ENCODE results near the gene SEPSECS.

The SEPSECS gene

DNA sequence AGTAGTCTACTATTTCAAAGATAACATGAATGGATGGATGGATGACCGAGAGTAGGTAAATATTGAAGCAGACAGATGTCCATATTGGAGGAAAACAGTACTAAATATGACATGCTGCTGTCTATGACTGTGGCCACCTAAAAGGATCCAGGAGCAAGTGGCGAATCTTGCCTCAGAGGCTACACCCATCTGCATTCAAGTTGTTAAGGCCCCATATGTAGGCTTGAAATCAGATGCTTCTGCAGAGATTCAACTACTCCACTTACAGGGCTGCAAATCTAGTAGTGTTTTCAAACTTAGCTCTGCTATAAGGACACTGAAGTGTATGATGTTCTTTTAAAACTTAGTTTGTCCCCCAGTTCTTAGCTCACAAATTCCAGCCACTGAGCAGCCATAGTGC is 28.9 kb downstream of the SEPSECS start:
- H3K9me3 ChIP-seq (ENCODE audit: control insufficient read depth, low read length): no peaks in the 10 kb centered on the region
- no peaks in the 10 kb centered on the region for H3K4me1 ChIP-seq (ENCODE audit: control insufficient read depth, insufficient read depth, low read length, poor library complexity, severe bottlenecking)
- no peak overlapping the region for H3K27ac ChIP-seq (ENCODE audit: insufficient read depth, low read length, poor library complexity, severe bottlenecking)
- no peak overlapping the region for H3K4me3 ChIP-seq (ENCODE audit: insufficient read depth, low read depth, low read length, poor library complexity, severe bottlenecking)
- DNase-seq: no peak
- H3K27me3 ChIP-seq (replicated peaks; ENCODE audit: control insufficient read depth, insufficient read depth, low read length, poor library complexity, severe bottlenecking): no peaks in the 10 kb centered on the region
- peaks cover 5% of the 10 kb centered on the region for H3K36me3 ChIP-seq (ENCODE audit: control insufficient read depth, insufficient read depth, low read length)

DNA sequence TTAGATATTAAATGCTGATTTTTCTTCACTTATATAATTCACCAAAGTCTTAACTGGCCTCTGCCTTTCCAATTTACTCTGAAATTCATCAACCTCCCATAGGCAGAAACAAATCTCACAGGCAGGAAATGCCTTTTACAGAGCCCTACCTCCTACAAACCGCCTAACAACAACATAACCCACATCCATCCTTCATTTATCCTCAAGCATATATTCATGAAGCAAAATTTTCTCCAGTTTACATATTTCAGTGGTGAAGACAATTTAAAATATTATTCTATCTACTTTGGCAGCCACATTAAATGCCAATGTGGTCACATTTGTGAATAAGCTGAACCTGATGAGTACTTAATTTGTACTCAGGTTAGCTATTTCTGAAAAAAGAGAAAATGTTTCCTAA is 30.3 kb downstream of the SEPSECS start:
- Histone ChIP-seq H3K9me3 (ENCODE audit: control insufficient read depth, low read length) (no peaks in the 10 kb centered on the region), H3K4me1 (ENCODE audit: control insufficient read depth, insufficient read depth, low read length, poor library complexity, severe bottlenecking) (no peaks in the 10 kb centered on the region), H3K4me3 (ENCODE audit: insufficient read depth, low read depth, low read length, poor library complexity, severe bottlenecking) (no peak overlapping the region), H3K36me3 (ENCODE audit: control insufficient read depth, insufficient read depth, low read length) (peaks cover 10% of the 10 kb centered on the region), H3K27me3 (replicated peaks; ENCODE audit: control insufficient read depth, insufficient read depth, low read length, poor library complexity, severe bottlenecking) (no peaks in the 10 kb centered on the region), H3K27ac (ENCODE audit: insufficient read depth, low read length, poor library complexity, severe bottlenecking) (no peak overlapping the region)
- DNase-seq: no peak

DNA sequence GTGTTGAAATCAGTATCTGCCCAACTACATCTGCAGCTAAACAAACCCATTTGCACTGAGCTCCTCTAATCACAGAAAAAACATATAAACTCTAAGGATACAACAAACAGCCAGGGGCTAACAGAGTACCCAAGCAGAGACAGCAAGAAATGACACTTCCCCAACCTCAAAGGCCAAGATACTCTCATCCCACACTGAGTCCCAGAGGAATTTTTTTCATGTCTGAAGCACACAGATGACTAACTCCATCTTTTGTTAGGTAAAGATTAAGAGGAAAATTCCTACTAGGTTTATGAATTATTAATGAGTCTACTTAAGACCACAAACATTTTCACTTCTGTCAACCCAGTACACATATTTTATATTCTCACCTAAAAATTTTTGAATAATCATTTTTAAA is 31.6 kb downstream of the SEPSECS start:
- Histone ChIP-seq H3K4me1 (ENCODE audit: control insufficient read depth, insufficient read depth, low read length, poor library complexity, severe bottlenecking) (no peaks in the 10 kb centered on the region), H3K27me3 (replicated peaks; ENCODE audit: control insufficient read depth, insufficient read depth, low read length, poor library complexity, severe bottlenecking) (no peaks in the 10 kb centered on the region), H3K36me3 (ENCODE audit: control insufficient read depth, insufficient read depth, low read length) (peaks cover 20% of the 10 kb centered on the region), H3K9me3 (ENCODE audit: control insufficient read depth, low read length) (no peaks in the 10 kb centered on the region), H3K4me3 (ENCODE audit: insufficient read depth, low read depth, low read length, poor library complexity, severe bottlenecking) (no peak overlapping the region), H3K27ac (ENCODE audit: insufficient read depth, low read length, poor library complexity, severe bottlenecking) (no peak overlapping the region)
- DNase-seq: no peak

DNA sequence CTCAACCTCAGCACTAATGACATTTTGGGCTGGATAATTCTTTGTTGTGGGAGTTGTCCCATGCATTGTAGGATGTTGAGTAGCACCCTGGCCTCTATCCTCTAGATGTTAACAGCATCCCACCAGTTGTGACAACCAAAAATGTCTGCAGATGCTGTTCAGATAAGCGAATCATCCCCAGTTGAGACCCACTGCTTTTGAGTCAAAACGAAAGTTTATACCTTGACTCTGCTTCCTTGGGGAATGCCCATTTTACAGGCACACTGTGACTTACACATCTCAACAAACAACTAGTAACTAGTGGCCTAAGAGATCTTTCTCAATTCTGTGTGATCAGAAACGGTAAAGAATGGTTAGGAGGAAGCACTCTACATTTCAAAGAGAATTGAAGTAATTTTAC is 37.0 kb downstream of the SEPSECS start:
- Histone ChIP-seq H3K27me3 (replicated peaks; ENCODE audit: control insufficient read depth, insufficient read depth, low read length, poor library complexity, severe bottlenecking) (no peaks in the 10 kb centered on the region), H3K27ac (ENCODE audit: insufficient read depth, low read length, poor library complexity, severe bottlenecking) (no peak overlapping the region), H3K4me1 (ENCODE audit: control insufficient read depth, insufficient read depth, low read length, poor library complexity, severe bottlenecking) (no peaks in the 10 kb centered on the region), H3K9me3 (ENCODE audit: control insufficient read depth, low read length) (no peaks in the 10 kb centered on the region), H3K36me3 (ENCODE audit: control insufficient read depth, insufficient read depth, low read length) (peaks cover 17% of the 10 kb centered on the region), H3K4me3 (ENCODE audit: insufficient read depth, low read depth, low read length, poor library complexity, severe bottlenecking) (no peak overlapping the region)
- DNase-seq: no peak

DNA sequence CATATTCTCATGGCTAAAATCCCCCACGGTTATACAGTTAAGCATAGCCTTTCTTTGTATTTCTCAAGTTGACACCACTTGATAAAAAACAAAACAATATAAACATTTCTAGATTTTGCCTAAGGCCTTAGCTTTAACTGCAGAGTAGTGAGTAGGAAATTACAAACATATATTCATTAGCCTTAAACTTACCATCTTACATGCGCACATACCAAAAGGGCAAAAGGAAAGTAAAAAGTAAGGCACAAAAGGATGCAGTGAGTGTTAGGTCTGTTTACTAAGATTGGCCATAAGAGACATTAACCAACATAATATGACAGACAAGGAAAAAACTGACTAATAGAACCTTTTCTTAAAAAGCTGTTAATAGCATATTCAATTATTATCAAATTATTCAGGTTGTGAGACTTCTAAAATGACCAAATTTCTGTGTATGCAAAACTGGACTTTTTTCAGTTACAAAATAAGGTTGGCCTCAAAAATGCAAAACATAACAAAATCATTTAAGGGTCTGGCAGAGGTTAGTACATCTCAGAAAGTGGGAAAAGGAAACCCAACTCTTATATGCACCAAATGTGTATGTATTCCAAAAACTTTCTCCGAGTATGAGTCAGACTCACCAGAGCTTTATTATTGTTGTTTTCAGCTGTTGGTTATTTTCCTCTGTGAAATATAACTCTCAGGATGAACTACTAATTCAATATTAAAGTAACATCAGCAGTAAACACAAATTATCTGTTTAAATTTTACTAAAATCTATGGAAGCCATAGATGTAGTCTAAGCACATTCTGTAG is 39.9 kb downstream of the SEPSECS start:
- H3K27me3 ChIP-seq (replicated peaks; ENCODE audit: control insufficient read depth, insufficient read depth, low read length, poor library complexity, severe bottlenecking): no peaks in the 10 kb centered on the region
- peaks cover 17% of the 10 kb centered on the region for H3K36me3 ChIP-seq (ENCODE audit: control insufficient read depth, insufficient read depth, low read length)
- DNase-seq: no peak
- no peak overlapping the region for H3K4me3 ChIP-seq (ENCODE audit: insufficient read depth, low read depth, low read length, poor library complexity, severe bottlenecking)
- no peak overlapping the region for H3K27ac ChIP-seq (ENCODE audit: insufficient read depth, low read length, poor library complexity, severe bottlenecking)
- no peaks in the 10 kb centered on the region for H3K9me3 ChIP-seq (ENCODE audit: control insufficient read depth, low read length)
- no peaks in the 10 kb centered on the region for H3K4me1 ChIP-seq (ENCODE audit: control insufficient read depth, insufficient read depth, low read length, poor library complexity, severe bottlenecking)

DNA sequence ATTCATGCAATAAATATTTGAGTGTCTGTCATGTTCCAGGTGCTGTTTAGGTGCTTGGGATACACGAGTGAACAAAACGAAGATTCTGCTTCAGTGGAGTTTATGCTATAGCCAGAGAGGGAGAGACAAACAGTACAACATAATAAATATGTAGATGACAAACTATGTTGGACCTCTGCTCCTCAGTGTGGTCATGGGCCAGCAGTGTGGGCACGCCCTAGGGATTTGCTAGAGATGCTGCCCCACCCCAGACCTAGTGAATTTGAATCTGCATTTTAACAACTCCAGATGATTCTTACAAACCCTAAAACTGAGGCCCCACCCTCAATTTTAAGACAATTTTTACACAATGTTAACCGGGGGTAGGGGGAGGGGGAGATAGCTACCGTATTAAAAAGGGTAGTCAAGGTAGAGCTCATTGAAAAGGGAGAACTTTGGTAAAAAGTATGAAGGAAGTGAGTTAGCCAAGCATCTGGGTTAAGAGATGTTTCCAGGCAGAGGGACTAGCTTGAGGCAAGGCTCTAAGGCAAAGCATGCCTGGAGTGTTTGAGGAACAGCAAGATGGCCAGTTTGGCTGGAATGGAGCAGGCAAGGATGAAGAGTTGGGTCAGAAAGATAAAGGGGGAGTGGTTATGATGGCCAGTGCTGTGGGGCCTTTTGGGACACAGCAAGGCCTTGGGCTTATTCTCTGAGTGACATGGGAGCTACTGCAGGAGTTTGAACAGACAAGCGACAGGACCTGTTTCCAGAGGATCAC is 42.4 kb downstream of the SEPSECS start:
- DNase-seq: no peak
- Histone ChIP-seq H3K27me3 (replicated peaks; ENCODE audit: control insufficient read depth, insufficient read depth, low read length, poor library complexity, severe bottlenecking) (no peaks in the 10 kb centered on the region), H3K9me3 (ENCODE audit: control insufficient read depth, low read length) (no peaks in the 10 kb centered on the region), H3K4me3 (ENCODE audit: insufficient read depth, low read depth, low read length, poor library complexity, severe bottlenecking) (no peak overlapping the region), H3K27ac (ENCODE audit: insufficient read depth, low read length, poor library complexity, severe bottlenecking) (no peak overlapping the region), H3K36me3 (ENCODE audit: control insufficient read depth, insufficient read depth, low read length) (no peaks in the 10 kb centered on the region), H3K4me1 (ENCODE audit: control insufficient read depth, insufficient read depth, low read length, poor library complexity, severe bottlenecking) (no peaks in the 10 kb centered on the region)

DNA sequence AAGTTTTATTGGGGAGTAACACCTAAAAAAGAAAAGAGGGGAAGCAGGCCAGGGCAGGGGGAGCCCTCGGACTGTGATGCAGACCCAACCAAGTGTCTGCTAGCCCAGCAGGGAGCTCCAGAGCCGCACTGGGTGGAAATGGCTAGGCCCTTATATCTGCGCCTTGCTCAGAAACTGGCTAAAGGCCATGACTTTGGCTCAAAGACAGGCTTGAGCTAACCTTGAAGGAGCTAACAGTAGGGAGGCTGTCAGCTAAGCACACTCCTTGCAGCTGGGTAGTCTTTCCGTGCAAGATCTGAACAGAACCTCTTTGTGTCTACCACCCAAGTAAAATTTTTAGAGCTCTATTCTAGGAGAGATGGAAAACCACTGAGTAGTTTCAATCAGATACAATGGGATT is 43.0 kb downstream of the SEPSECS start:
- H3K4me3 ChIP-seq (ENCODE audit: insufficient read depth, low read depth, low read length, poor library complexity, severe bottlenecking): no peak overlapping the region
- no peak for DNase-seq
- H3K4me1 ChIP-seq (ENCODE audit: control insufficient read depth, insufficient read depth, low read length, poor library complexity, severe bottlenecking): no peaks in the 10 kb centered on the region
- H3K36me3 ChIP-seq (ENCODE audit: control insufficient read depth, insufficient read depth, low read length): no peaks in the 10 kb centered on the region
- H3K27me3 ChIP-seq (replicated peaks; ENCODE audit: control insufficient read depth, insufficient read depth, low read length, poor library complexity, severe bottlenecking): no peaks in the 10 kb centered on the region
- H3K27ac ChIP-seq (ENCODE audit: insufficient read depth, low read length, poor library complexity, severe bottlenecking): no peak overlapping the region
- H3K9me3 ChIP-seq (ENCODE audit: control insufficient read depth, low read length): no peaks in the 10 kb centered on the region

DNA sequence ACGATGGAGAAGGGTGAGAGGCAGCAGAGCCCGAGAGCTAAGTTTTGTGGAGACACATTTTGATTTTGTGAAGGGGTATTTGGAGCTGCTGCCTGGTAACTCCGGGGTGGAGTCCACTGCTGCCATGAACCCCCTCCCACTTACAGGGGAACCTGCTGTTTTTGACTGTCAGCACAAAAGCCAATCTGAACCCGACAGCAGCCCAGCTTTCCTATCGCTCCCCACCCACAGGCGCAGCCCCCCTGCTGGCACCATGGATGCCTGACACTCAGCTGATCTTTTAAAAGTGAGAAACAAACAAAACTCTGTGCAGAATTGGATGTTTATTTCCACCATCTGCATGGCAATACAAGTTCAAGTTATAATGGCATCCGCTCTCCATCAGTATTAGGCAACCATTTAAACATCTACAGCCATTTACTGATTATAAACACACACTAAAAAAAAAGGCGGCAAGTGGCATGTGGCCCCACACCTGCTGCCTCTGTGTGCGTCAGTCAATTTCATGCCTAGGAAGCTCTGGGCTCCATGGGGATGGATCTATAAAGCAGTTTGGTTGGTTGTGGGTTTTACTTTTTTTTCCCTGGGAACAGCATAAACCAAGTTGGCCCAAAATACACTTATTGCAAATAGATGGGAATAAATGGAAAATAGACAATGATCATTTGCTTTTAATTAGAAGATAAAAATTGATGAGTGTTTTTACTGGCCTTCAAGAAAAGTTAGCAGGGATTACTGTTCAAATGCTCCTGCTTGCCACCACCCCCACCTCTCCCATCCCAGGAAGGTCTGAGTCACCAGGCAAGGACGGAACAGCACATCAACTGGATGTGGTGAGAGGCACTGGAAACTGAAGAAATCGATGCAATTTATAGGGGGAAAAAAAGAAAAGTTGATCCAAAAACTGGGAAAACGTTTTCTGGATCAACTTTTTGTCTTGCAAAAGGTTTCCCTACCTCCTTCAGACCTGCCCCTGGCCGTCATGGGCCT is 46.0 kb downstream of the SEPSECS start:
- DNase-seq: no peak
- Histone ChIP-seq H3K9me3 (ENCODE audit: control insufficient read depth, low read length) (no peaks in the 10 kb centered on the region), H3K27me3 (replicated peaks; ENCODE audit: control insufficient read depth, insufficient read depth, low read length, poor library complexity, severe bottlenecking) (no peaks in the 10 kb centered on the region), H3K4me1 (ENCODE audit: control insufficient read depth, insufficient read depth, low read length, poor library complexity, severe bottlenecking) (no peaks in the 10 kb centered on the region), H3K36me3 (ENCODE audit: control insufficient read depth, insufficient read depth, low read length) (no peaks in the 10 kb centered on the region), H3K4me3 (ENCODE audit: insufficient read depth, low read depth, low read length, poor library complexity, severe bottlenecking) (no peak overlapping the region), H3K27ac (ENCODE audit: insufficient read depth, low read length, poor library complexity, severe bottlenecking) (no peak overlapping the region)

DNA sequence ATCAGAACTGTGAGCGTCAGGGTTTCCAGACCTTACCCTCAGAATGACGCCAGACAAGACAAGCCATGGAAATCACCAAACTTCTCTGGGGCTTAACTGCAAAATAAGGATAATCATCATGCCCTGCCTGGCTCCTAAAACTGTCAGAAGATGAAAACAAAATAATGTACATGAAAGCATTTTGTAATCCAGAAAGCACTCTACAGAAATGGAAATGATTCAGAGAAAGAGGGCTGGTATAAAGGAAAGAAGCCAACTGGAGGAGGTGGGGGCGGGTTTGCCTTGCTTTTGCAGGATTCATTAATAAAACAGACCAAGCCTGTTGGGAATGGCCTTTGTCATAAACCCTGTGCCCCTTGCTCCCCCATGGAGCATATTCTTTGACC is 47.3 kb downstream of the SEPSECS start:
- Histone ChIP-seq H3K4me3 (ENCODE audit: insufficient read depth, low read depth, low read length, poor library complexity, severe bottlenecking) (no peak overlapping the region), H3K4me1 (ENCODE audit: control insufficient read depth, insufficient read depth, low read length, poor library complexity, severe bottlenecking) (no peaks in the 10 kb centered on the region), H3K9me3 (ENCODE audit: control insufficient read depth, low read length) (no peaks in the 10 kb centered on the region), H3K36me3 (ENCODE audit: control insufficient read depth, insufficient read depth, low read length) (no peaks in the 10 kb centered on the region), H3K27me3 (replicated peaks; ENCODE audit: control insufficient read depth, insufficient read depth, low read length, poor library complexity, severe bottlenecking) (no peaks in the 10 kb centered on the region), H3K27ac (ENCODE audit: insufficient read depth, low read length, poor library complexity, severe bottlenecking) (no peak overlapping the region)
- DNase-seq: no peak

Measured in effector memory CD4-positive, alpha-beta T cell (primary cell).